HFFc6 (cell line): ENCODE measurements around the gene ENTHD1. TPM values are rescaled to one million over a fixed set of nuclear protein-coding genes. Genes with fewer than 3 reads are reported as not detected.

Experiments used
- DNase-seq: peaks from one replicate; pipeline ENCODE4 v3.0.0-alpha.2; 2018
- H3K27ac Mint-ChIP-seq: 2 replicates; pipeline ENCODE4 v1.8.0; 2020; ENCODE audit warnings: mild to moderate bottlenecking, mixed read lengths
- H3K27me3 Mint-ChIP-seq: 2 replicates; pipeline ENCODE4 v1.8.0; 2021; ENCODE audit warnings: mild to moderate bottlenecking, moderate library complexity, mixed read lengths; ENCODE audit not compliant: insufficient read depth
- H3K36me3 Mint-ChIP-seq: 2 replicates; pipeline ENCODE4 v1.8.0; 2021; ENCODE audit warnings: low read depth, mixed read lengths
- H3K4me1 Mint-ChIP-seq: 2 replicates; pipeline ENCODE4 v1.8.0; 2020; ENCODE audit warnings: low read depth, mixed read lengths
- H3K4me3 Mint-ChIP-seq: 2 replicates; pipeline ENCODE4 v1.8.0; 2020; ENCODE audit warnings: mild to moderate bottlenecking, moderate library complexity, mixed read lengths
- H3K9me3 Mint-ChIP-seq: 2 replicates; pipeline ENCODE4 v1.8.0; 2020; ENCODE audit warnings: mild to moderate bottlenecking, mixed read lengths
- CTCF ChIP-seq: fragments of 200-600 bp; sonication (generic); IDR thresholded peaks from 2 replicates; pipeline ENCODE4 v1.5.0; 2021; ENCODE audit warnings: antibody characterized with exemption, mild to moderate bottlenecking
- total RNA-seq, 6 experiments: library from RNA; stranded (reverse); fragmentation: NEBNext Ultra II Directional; extraction: Animal tissue kit (Norgen Biotek cat#: 25700); gene quantifications; 2 replicates in 1 of 6; 3 replicates in 5 of 6; pipeline ENCODE4 v1.2.3, GENCODE V29; 2021

The ENTHD1 gene
- total RNA-seq, 6 experiments from 2014 or later = not detected

- Mint-ChIP-seq H3K27ac (no peak overlapping the region), H3K36me3 (no peaks in the 10 kb centered on the region), H3K4me3 (no peak overlapping the region), H3K4me1 (no peaks in the 10 kb centered on the region), H3K27me3 (peaks cover 49% of the 10 kb centered on the region), H3K9me3 (no peaks in the 10 kb centered on the region)
- no peak for DNase-seq
- no peak for TF ChIP-seq CTCF
Observed at GRCh38 chr22:39697790-39698430, 195.7 kb downstream of the ENTHD1 start.

GRCh38 chr22:39693943-39694500 is 199.5 kb downstream of the ENTHD1 start:
- no peaks in the 10 kb centered on the region for H3K4me1 Mint-ChIP-seq
- H3K4me3 Mint-ChIP-seq = no peak overlapping the region
- no peak for DNase-seq
- peaks cover 47% of the 10 kb centered on the region for H3K27me3 Mint-ChIP-seq
- H3K27ac Mint-ChIP-seq = no peak overlapping the region
- no peak for TF ChIP-seq CTCF
- H3K9me3 Mint-ChIP-seq = no peaks in the 10 kb centered on the region
- no peaks in the 10 kb centered on the region for H3K36me3 Mint-ChIP-seq

Other genes starting within 250 kb of the ENTHD1 start
- not detected for gene GRAP2, start 7.3 kb upstream of the ENTHD1 start, total RNA-seq
- not detected for gene TMA7B, start 66.6 kb upstream of the ENTHD1 start, total RNA-seq
- gene FAM83F, start 101.2 kb upstream of the ENTHD1 start, total RNA-seq = not detected